Activated CD4-positive, alpha-beta memory T cell treated with anti-CD3 and anti-CD28 coated beads for 36 hours (primary cell): Measurements from ENCODE around the gene ADAR. TPM values are rescaled to one million over a fixed set of nuclear protein-coding genes. Genes with fewer than 3 reads are reported as not detected.
"Not testable (repeated sequence)": the region's sequence is repeated elsewhere in the genome, so short reads cannot be mapped to it uniquely, and the experiment has no call there.

Experiments used
- CTCF ChIA-PET: fragments of 350-600 bp; sonication (Branson Sonifier 250); formaldehyde crosslinking; loops from one replicate; lab custom pipeline; 2021; ENCODE audit warnings: antibody characterized with exemption, inconsistent platforms; lab: Charles Lee
- POLR2A ChIA-PET: fragments of 350-600 bp; sonication (Branson Sonifier 250); formaldehyde crosslinking; loops from one replicate; lab custom pipeline; 2021; ENCODE audit warnings: antibody characterized with exemption; lab: Charles Lee
- DNase-seq: peaks from one replicate; pipeline ENCODE4 v3.0.0-alpha.2; 2020
- H3K27ac Mint-ChIP-seq: one replicate; pipeline ENCODE4 v1.8.0; 2021; ENCODE audit warnings: mixed read lengths
- H3K27me3 Mint-ChIP-seq: one replicate; pipeline ENCODE4 v1.8.0; 2021; ENCODE audit warnings: mixed read lengths
- H3K36me3 Mint-ChIP-seq: one replicate; pipeline ENCODE4 v1.8.0; 2021; ENCODE audit warnings: mixed read lengths
- H3K4me1 Mint-ChIP-seq: one replicate; pipeline ENCODE4 v1.8.0; 2021; ENCODE audit warnings: low read depth, mixed read lengths
- H3K4me3 Mint-ChIP-seq: one replicate; pipeline ENCODE4 v1.8.0; 2021; ENCODE audit warnings: mild to moderate bottlenecking, mixed read lengths
- H3K9me3 Mint-ChIP-seq: one replicate; pipeline ENCODE4 v1.8.0; 2021; ENCODE audit warnings: mixed read lengths
- intact Hi-C: fragments of 100-400 bp; cut with micrococcal nuclease; formaldehyde crosslinking; loops from one replicate; pipeline ENCODE4 v1.15.1; 2023
- total RNA-seq, 2 experiments: library from RNA; stranded (reverse); gene quantifications; one replicate each; pipeline ENCODE4 v1.2.3, GENCODE V29; 2021

Gene ADAR, protein sequence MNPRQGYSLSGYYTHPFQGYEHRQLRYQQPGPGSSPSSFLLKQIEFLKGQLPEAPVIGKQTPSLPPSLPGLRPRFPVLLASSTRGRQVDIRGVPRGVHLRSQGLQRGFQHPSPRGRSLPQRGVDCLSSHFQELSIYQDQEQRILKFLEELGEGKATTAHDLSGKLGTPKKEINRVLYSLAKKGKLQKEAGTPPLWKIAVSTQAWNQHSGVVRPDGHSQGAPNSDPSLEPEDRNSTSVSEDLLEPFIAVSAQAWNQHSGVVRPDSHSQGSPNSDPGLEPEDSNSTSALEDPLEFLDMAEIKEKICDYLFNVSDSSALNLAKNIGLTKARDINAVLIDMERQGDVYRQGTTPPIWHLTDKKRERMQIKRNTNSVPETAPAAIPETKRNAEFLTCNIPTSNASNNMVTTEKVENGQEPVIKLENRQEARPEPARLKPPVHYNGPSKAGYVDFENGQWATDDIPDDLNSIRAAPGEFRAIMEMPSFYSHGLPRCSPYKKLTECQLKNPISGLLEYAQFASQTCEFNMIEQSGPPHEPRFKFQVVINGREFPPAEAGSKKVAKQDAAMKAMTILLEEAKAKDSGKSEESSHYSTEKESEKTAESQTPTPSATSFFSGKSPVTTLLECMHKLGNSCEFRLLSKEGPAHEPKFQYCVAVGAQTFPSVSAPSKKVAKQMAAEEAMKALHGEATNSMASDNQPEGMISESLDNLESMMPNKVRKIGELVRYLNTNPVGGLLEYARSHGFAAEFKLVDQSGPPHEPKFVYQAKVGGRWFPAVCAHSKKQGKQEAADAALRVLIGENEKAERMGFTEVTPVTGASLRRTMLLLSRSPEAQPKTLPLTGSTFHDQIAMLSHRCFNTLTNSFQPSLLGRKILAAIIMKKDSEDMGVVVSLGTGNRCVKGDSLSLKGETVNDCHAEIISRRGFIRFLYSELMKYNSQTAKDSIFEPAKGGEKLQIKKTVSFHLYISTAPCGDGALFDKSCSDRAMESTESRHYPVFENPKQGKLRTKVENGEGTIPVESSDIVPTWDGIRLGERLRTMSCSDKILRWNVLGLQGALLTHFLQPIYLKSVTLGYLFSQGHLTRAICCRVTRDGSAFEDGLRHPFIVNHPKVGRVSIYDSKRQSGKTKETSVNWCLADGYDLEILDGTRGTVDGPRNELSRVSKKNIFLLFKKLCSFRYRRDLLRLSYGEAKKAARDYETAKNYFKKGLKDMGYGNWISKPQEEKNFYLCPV
- total RNA-seq = 100 to 1,000 TPM; 270 to 289 TPM

DNA sequence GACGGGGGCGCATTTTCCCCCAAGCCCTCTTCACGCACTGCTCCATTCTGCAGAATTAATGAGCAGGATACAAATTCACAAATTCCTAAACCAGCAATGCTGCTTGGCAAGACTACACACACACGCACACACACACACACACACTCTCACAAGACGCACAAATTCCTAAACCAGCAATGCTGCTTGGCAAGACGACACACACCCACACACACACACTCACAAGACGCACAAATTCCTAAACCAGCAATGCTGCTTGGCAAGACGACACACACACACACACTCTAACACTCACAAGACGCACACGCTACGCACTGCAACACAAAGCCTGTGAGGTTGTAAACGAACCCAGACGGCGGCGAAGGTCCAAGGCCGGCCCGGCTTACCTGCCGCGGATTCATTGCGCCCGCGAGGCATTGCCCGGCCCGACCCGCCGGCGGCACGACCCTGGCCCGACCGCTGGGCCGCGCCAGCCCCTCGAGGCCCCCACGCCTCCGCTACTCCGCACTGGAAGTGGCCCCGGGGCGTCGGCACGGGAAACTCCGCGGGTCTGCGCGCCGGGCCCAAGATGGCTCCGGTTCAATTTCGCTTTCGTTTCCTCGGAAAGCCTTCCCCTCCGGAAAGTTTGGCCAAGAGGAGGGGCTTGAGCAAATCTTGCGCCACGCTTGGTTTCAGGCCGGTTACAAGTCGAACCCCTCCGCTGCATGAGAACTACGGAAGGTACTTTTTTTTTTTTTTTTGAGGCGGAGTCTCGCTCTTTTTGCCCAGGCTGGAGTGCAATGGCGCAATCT lies at the start of gene ADAR:
ADAR (minus strand) TSS at position 578 of the 788 bp plus-strand sequence; CDS start at position 398, 180 bp downstream.
- peak; percentile 96 for DNase-seq
- H3K36me3 Mint-ChIP-seq = peaks cover 25% of the 10 kb centered on the region
- ChIA-PET POLR2A (interaction anchor here (1.1 to 3.6 kb wide), 5 partner anchors 13 to 48 kb away, joined by 3 to 18 read pairs (median 3); no protein-coding TSS in a partner anchor), CTCF (interaction anchor here (0.6 to 2.7 kb wide), 4 partner anchors 19 to 271 kb away, joined by 3 to 10 read pairs (median 4); no protein-coding TSS in a partner anchor)
- no peaks in the 10 kb centered on the region for H3K27me3 Mint-ChIP-seq
- peak within 1 kb of the TSS; percentile 90 for H3K4me3 Mint-ChIP-seq
- no peaks in the 10 kb centered on the region for H3K9me3 Mint-ChIP-seq
- intact Hi-C loops = loop anchor here (1.0 to 5.0 kb wide), 6 partner anchors 49 to 394 kb away; partner anchors contain the start of genes IL6R, PMVK and ZBTB7B
- H3K4me1 Mint-ChIP-seq = peaks cover 71% of the 10 kb centered on the region
- peak within 1 kb of the TSS; percentile 98 for H3K27ac Mint-ChIP-seq

GRCh38 chr1:154657556-154657955 lies 49.6 kb upstream of the ADAR start:
- no peak for DNase-seq
- Mint-ChIP-seq H3K4me3 (no peak overlapping the region), H3K27me3 (peaks cover 21% of the 10 kb centered on the region), H3K27ac (no peak overlapping the region), H3K36me3 (no peaks in the 10 kb centered on the region), H3K4me1 (no peaks in the 10 kb centered on the region), H3K9me3 (no peaks in the 10 kb centered on the region)
- intact Hi-C loops = no loop called here
- ChIA-PET CTCF (interaction anchor here (1.2 to 1.9 kb wide), 2 partner anchors 9 to 12 kb away, joined by 4 to 7 read pairs; no protein-coding TSS in a partner anchor), POLR2A (interaction anchor here (0.6 kb wide), 1 partner anchor 51 kb away, joined by 3 read pairs; no protein-coding TSS in a partner anchor)

GRCh38 chr1:154652893-154653292 lies 44.9 kb upstream of the ADAR start:
- Mint-ChIP-seq H3K4me1 (no peaks in the 10 kb centered on the region), H3K4me3 (no peak overlapping the region), H3K9me3 (no peaks in the 10 kb centered on the region), H3K27me3 (peaks cover 8% of the 10 kb centered on the region), H3K27ac (no peak overlapping the region), H3K36me3 (no peaks in the 10 kb centered on the region)
- ChIA-PET CTCF (interaction anchor here (0.5 kb wide), 1 partner anchor 16 kb away, joined by 3 read pairs; no protein-coding TSS in a partner anchor), POLR2A (no interaction called here)
- no peak for DNase-seq
- intact Hi-C loops = no loop called here

DNA sequence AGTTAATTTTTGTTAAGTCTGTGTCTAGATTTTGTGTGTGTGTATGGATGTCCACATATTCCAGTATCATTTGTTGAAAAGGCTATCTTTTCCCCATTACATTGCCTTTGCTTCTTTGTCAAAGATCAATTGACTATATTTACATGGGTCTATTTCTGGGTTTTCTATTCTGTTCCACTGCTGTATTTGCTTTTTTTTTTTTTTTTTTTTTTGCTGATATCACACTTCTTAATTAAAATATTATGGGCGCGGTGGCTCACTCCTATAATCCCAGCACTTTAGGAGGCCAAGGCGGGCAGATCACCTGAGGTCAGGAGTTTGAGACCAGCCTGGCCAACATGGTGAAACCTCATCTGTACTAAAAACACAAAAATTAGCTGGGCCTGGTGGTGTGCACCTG lies 36.7 kb upstream of the ADAR start:
- DNase-seq, H3K4me3 Mint-ChIP-seq, H3K27ac Mint-ChIP-seq, H3K36me3 Mint-ChIP-seq, POLR2A ChIA-PET, H3K9me3 Mint-ChIP-seq, H3K27me3 Mint-ChIP-seq, H3K4me1 Mint-ChIP-seq, intact Hi-C loops: not testable (repeated sequence)
- CTCF ChIA-PET = interaction anchor here (0.6 to 1.3 kb wide), 3 partner anchors 25 to 115 kb away, joined by 3 to 4 read pairs (median 3); no protein-coding TSS in a partner anchor

GRCh38 chr1:154641534-154641933 lies 33.5 kb upstream of the ADAR start:
- ChIA-PET POLR2A (no interaction called here), CTCF (no interaction called here)
- Mint-ChIP-seq H3K27me3 (peaks cover 4% of the 10 kb centered on the region), H3K4me3 (no peak overlapping the region), H3K9me3 (peaks cover 6% of the 10 kb centered on the region), H3K4me1 (no peaks in the 10 kb centered on the region), H3K27ac (no peak overlapping the region), H3K36me3 (no peaks in the 10 kb centered on the region)
- no peak for DNase-seq
- intact Hi-C loops = no loop called here

DNA sequence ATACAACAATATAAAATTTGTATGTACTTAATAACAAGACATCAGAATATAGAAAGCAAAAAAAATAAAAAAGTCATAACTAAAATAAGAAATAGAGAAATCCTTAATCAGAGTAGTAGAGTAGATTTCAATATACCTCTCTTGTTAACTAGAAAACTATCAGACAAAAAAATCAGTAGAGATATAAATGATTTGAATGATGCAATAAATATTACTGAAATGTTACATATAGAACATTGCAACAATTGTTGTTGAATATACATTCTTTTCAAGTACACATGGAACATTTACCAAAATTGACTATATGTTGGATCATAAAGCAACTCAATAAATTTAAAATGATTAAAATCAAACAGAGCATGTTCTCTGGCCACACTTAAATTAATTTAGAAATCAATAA lies 31.9 kb upstream of the ADAR start:
- intact Hi-C loops = no loop called here
- no peak overlapping the region for H3K27ac Mint-ChIP-seq
- H3K4me1 Mint-ChIP-seq = no peaks in the 10 kb centered on the region
- peaks cover 16% of the 10 kb centered on the region for H3K27me3 Mint-ChIP-seq
- ChIA-PET CTCF (no interaction called here), POLR2A (no interaction called here)
- H3K4me3 Mint-ChIP-seq = no peak overlapping the region
- H3K9me3 Mint-ChIP-seq = peaks cover 6% of the 10 kb centered on the region
- DNase-seq = no peak
- H3K36me3 Mint-ChIP-seq = no peaks in the 10 kb centered on the region

- ChIA-PET POLR2A (no interaction called here), CTCF (no interaction called here)
- DNase-seq = no peak
- Mint-ChIP-seq H3K4me1 (no peaks in the 10 kb centered on the region), H3K27me3 (peaks cover 22% of the 10 kb centered on the region), H3K27ac (no peak overlapping the region), H3K4me3 (no peak overlapping the region), H3K9me3 (peaks cover 6% of the 10 kb centered on the region), H3K36me3 (no peaks in the 10 kb centered on the region)
- intact Hi-C loops = no loop called here
Observed at GRCh38 chr1:154635171-154635570, 27.2 kb upstream of the ADAR start.

GRCh38 chr1:154629675-154630073 lies 21.7 kb upstream of the ADAR start:
- intact Hi-C loops = no loop called here
- Mint-ChIP-seq H3K9me3 (peaks cover 8% of the 10 kb centered on the region), H3K4me1 (peaks cover 26% of the 10 kb centered on the region), H3K27ac (no peak overlapping the region), H3K4me3 (no peak overlapping the region), H3K36me3 (peaks cover 12% of the 10 kb centered on the region), H3K27me3 (peaks cover 6% of the 10 kb centered on the region)
- CTCF ChIA-PET = no interaction called here
- POLR2A ChIA-PET = no interaction called here
- DNase-seq = no peak

DNA sequence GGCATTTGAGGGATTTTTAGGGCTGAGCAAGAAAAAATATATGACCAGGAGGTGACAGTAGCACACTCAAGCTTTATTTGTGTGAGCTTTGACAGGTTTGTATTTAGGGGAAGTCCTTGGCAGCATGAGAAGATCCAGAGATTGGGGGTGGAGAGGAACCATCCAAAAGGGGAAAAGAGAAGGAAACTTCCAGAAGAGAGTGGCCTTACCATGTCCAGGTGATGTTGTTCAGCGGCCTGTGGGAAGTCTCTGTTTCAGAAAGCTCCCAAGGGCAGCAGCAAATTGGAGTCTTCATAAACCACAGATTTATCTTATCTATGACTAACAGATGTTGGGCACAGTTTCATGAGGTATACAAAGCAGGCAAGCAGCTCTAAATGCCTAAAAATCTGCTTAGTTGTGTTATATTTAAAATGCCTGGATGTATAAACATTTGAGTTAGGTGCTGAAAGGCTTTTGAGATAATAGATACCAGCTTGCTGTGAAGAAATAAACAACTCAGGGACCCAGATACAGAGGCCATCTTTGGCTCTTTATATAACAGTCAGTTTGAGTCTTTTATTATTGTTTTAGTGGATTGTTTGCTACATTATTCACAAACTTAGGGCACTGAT lies 21.2 kb upstream of the ADAR start:
- peaks cover 12% of the 10 kb centered on the region for H3K36me3 Mint-ChIP-seq
- DNase-seq = no peak
- POLR2A ChIA-PET = no interaction called here
- H3K27ac Mint-ChIP-seq = no peak overlapping the region
- peaks cover 31% of the 10 kb centered on the region for H3K4me1 Mint-ChIP-seq
- intact Hi-C loops = no loop called here
- peak overlapping the region; percentile 24 for H3K4me3 Mint-ChIP-seq
- H3K9me3 Mint-ChIP-seq = peaks cover 8% of the 10 kb centered on the region
- peaks cover 6% of the 10 kb centered on the region for H3K27me3 Mint-ChIP-seq
- CTCF ChIA-PET = interaction anchor here (3.6 kb wide), 1 partner anchor 69 kb away, joined by 17 read pairs; no protein-coding TSS in a partner anchor

GRCh38 chr1:154628121-154628405 lies 20.1 kb upstream of the ADAR start:
- DNase-seq = no peak
- Mint-ChIP-seq H3K9me3 (peaks cover 8% of the 10 kb centered on the region), H3K36me3 (peaks cover 14% of the 10 kb centered on the region), H3K27me3 (peaks cover 3% of the 10 kb centered on the region), H3K4me3 (peak overlapping the region; percentile 93), H3K4me1 (peaks cover 37% of the 10 kb centered on the region), H3K27ac (peak overlapping the region; percentile 97)
- ChIA-PET CTCF (interaction anchor here (2.0 to 3.6 kb wide), 2 partner anchors 19 to 68 kb away, joined by 10 to 17 read pairs; partner anchors contain the start of gene ADAR), POLR2A (interaction anchor here (2.0 kb wide), 1 partner anchor 22 kb away, joined by 18 read pairs; no protein-coding TSS in a partner anchor)
- intact Hi-C loops = no loop called here
